ENCODE data around the gene PGM1. TPM values are rescaled to one million over a fixed set of nuclear protein-coding genes. Genes with fewer than 3 reads are reported as not detected.

PGM1 gene
- total and polyA plus RNA-seq, 2 of the 13 experiments (the other 11 are each of a cell fraction or from before 2014, with no cell fraction given), result 51.6 to 105 TPM

GRCh38 chr1:63593303-63593885, at the start of gene PGM1 (continued):
- TF ChIP-seq ZNF687 (CRISPR knock-in tag; IDR thresholded peaks at IDR 0.05) (peak; percentile 86), ZBTB38 (CRISPR knock-in tag; IDR thresholded peaks at IDR 0.05) (no peak), ZNF672 (CRISPR knock-in tag; IDR thresholded peaks at IDR 0.05) (no peak), REL (CRISPR knock-in tag; conservative IDR thresholded peaks at IDR 0.05) (peak; percentile 14; the same call in 1 of the 2 replicates), ZNF563 (CRISPR knock-in tag; IDR thresholded peaks at IDR 0.05) (peak; percentile 82; the same call in 1 of the 2 replicates), ZNF24 (IDR thresholded peaks at IDR 0.05) (no peak), IKZF5 (CRISPR knock-in tag; IDR thresholded peaks at IDR 0.05) (peak; percentile 43), FOXP4 (CRISPR knock-in tag; IDR thresholded peaks at IDR 0.05) (no peak; the same call in 1 of the 2 replicates), ZFAT (CRISPR knock-in tag; conservative IDR thresholded peaks at IDR 0.05) (no peak), PBX2 (CRISPR knock-in tag; IDR thresholded peaks at IDR 0.05) (no peak), E2F1 (CRISPR knock-in tag; IDR thresholded peaks at IDR 0.05) (no peak), TMF1 (CRISPR knock-in tag; IDR thresholded peaks at IDR 0.05; ENCODE audit: low read depth) (peak; percentile 26; the same call in 1 of the 2 replicates), THRA (CRISPR knock-in tag; IDR thresholded peaks at IDR 0.05; ENCODE audit: borderline replicate concordance) (0 out of 2 replicates have a peak, but pooled peaks have one; percentile 22), ARID3A (IDR thresholded peaks at IDR 0.05; ENCODE audit: low read depth, low read length) (no peak), ZNF232 (CRISPR knock-in tag; IDR thresholded peaks at IDR 0.05; ENCODE audit: borderline replicate concordance) (no peak; the same call in 1 of the 2 replicates)

Data from HepG2 (cell line).